ENCODE results near the gene SNTG2. TPM values are rescaled to one million over a fixed set of nuclear protein-coding genes. Genes with fewer than 3 reads are reported as not detected.
A peak's percentile ranks its signal among the peaks of the same experiment; 100 is the strongest.

SNTG2 gene
- total RNA-seq, 1 experiment from 2014 or later: not detected

DNA sequence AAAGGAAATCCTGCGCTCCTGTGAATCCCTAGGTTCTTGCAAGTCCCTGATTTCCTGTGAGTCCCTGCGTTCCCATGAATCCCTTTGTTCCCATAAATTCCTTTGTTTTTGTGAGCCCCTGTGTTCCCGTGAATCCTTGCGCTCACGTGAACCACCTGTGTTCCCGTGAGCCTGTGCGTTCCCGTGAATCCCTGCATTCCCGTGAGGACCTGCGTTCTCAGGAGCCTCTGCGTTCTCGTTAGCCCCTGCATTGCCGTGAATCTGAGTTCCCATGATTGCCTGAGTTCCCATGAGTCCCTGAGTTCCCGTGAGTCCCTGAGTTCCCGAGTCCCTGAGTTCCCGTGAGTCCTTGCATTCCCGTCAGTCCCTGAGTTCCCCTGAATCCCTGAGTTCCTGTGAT lies 71.5 kb downstream of the SNTG2 start:
- BruUV-seq (replicated peaks): no TSS peak
- H3K27ac Mint-ChIP-seq (ENCODE audit: unreplicated experiment): no peak overlapping the region
- no peaks in the 10 kb centered on the region for H3K36me3 Mint-ChIP-seq (ENCODE audit: insufficient read depth, unreplicated experiment)

DNA sequence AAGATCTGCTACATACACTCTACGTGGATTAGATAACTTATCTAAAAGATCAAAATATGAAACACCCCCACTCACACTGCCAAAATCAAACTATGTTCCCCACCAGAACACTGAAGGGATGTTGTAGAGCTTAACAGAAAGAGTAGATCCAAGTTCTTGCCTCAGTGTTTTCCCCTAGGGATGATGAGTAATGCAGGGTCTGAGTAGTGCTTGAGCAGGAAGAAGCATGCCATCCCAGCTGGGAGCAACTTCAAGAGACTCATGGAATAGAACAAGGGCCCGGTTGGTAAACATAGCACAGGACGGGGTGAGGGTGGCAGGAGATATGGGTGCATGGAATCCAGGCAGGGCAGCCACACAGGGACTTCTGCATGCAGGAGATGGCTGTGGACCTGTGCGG lies 74.3 kb downstream of the SNTG2 start:
- BruUV-seq (replicated peaks): no TSS peak
- ChIA-PET POLR2A (no interaction called here), CTCF (no interaction called here)
- H3K4me1 ChIP-seq: no peaks in the 10 kb centered on the region
- H3K4me1 Mint-ChIP-seq (ENCODE audit: low read depth, unreplicated experiment): no peaks in the 10 kb centered on the region
- intact Hi-C loops (cut with micrococcal nuclease; ENCODE audit: unreplicated experiment): no loop called here
- H3K36me3 Mint-ChIP-seq (ENCODE audit: insufficient read depth, unreplicated experiment): no peaks in the 10 kb centered on the region
- no peak overlapping the region for H3K27ac Mint-ChIP-seq (ENCODE audit: unreplicated experiment)
- H3K9me3 ChIP-seq: no peaks in the 10 kb centered on the region
- H3K36me3 ChIP-seq (ENCODE audit: control insufficient read depth, insufficient read depth, low read length): no peaks in the 10 kb centered on the region
- no peak for DNase-seq
- H3K9me3 Mint-ChIP-seq (ENCODE audit: unreplicated experiment): no peaks in the 10 kb centered on the region
- no peak overlapping the region for H3K4me3 ChIP-seq (ENCODE audit: low read depth, low read length)
- H3K27me3 ChIP-seq (replicated peaks; ENCODE audit: control insufficient read depth, insufficient read depth, low read length): no peaks in the 10 kb centered on the region
- peaks cover 8% of the 10 kb centered on the region for H3K27me3 Mint-ChIP-seq (ENCODE audit: insufficient read depth, unreplicated experiment)
- TF ChIP-seq, protein P1, sequence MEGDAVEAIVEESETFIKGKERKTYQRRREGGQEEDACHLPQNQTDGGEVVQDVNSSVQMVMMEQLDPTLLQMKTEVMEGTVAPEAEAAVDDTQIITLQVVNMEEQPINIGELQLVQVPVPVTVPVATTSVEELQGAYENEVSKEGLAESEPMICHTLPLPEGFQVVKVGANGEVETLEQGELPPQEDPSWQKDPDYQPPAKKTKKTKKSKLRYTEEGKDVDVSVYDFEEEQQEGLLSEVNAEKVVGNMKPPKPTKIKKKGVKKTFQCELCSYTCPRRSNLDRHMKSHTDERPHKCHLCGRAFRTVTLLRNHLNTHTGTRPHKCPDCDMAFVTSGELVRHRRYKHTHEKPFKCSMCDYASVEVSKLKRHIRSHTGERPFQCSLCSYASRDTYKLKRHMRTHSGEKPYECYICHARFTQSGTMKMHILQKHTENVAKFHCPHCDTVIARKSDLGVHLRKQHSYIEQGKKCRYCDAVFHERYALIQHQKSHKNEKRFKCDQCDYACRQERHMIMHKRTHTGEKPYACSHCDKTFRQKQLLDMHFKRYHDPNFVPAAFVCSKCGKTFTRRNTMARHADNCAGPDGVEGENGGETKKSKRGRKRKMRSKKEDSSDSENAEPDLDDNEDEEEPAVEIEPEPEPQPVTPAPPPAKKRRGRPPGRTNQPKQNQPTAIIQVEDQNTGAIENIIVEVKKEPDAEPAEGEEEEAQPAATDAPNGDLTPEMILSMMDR (IDR thresholded peaks at IDR 0.05; ENCODE audit: insufficient read depth in 1 of 2, low read depth in 1 of 2, low read length in 1 of 2, severe bottlenecking in 1 of 2, unreplicated experiment in 1 of 2): no peak
- H3K4me3 Mint-ChIP-seq (ENCODE audit: unreplicated experiment): no peak overlapping the region

More for the DNA sequence above, 71.5 kb downstream of the SNTG2 start:
- Histone ChIP-seq H3K36me3 (ENCODE audit: control insufficient read depth, insufficient read depth, low read length) (no peaks in the 10 kb centered on the region), H3K9me3 (no peaks in the 10 kb centered on the region), H3K4me1 (no peaks in the 10 kb centered on the region), H3K27me3 (replicated peaks; ENCODE audit: control insufficient read depth, insufficient read depth, low read length) (no peaks in the 10 kb centered on the region), H3K4me3 (ENCODE audit: low read depth, low read length) (no peak overlapping the region)
- Mint-ChIP-seq H3K4me1 (ENCODE audit: low read depth, unreplicated experiment) (no peaks in the 10 kb centered on the region), H3K4me3 (ENCODE audit: unreplicated experiment) (peak overlapping the region; percentile 54), H3K9me3 (ENCODE audit: unreplicated experiment) (no peaks in the 10 kb centered on the region), H3K27me3 (ENCODE audit: insufficient read depth, unreplicated experiment) (peaks cover 8% of the 10 kb centered on the region)
- ChIA-PET POLR2A (no interaction called here), CTCF (no interaction called here)
- DNase-seq: no peak
- TF ChIP-seq, protein P1 (IDR thresholded peaks at IDR 0.05; ENCODE audit: insufficient read depth in 1 of 2, low read depth in 1 of 2, low read length in 1 of 2, severe bottlenecking in 1 of 2, unreplicated experiment in 1 of 2): no peak
- intact Hi-C loops (cut with micrococcal nuclease; ENCODE audit: unreplicated experiment): no loop called here

DNA sequence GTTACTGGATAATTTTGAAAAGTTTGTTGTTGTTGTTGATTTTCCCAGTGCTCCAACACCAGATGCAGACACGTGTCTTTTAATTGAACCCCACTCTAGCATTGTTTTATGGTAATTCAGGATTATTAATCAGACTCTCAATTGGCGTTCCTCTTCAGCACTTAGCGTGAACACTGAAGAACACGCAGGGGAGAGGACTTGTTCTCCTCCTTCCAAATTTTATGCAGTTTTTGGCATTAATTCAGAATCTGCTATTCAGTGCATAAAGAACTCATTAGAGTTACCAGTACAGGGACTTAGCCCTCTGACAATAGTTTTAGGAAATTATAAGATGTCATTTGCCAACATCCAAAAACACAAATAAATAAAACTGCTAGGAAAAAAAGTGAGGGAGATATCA lies 75.5 kb downstream of the SNTG2 start:
- intact Hi-C loops (cut with micrococcal nuclease; ENCODE audit: unreplicated experiment): no loop called here
- Mint-ChIP-seq H3K4me1 (ENCODE audit: low read depth, unreplicated experiment) (no peaks in the 10 kb centered on the region), H3K27ac (ENCODE audit: unreplicated experiment) (no peak overlapping the region), H3K27me3 (ENCODE audit: insufficient read depth, unreplicated experiment) (peaks cover 8% of the 10 kb centered on the region), H3K4me3 (ENCODE audit: unreplicated experiment) (no peak overlapping the region), H3K9me3 (ENCODE audit: unreplicated experiment) (no peaks in the 10 kb centered on the region), H3K36me3 (ENCODE audit: insufficient read depth, unreplicated experiment) (no peaks in the 10 kb centered on the region)
- ChIA-PET CTCF (no interaction called here), POLR2A (no interaction called here)
- Histone ChIP-seq H3K9me3 (no peaks in the 10 kb centered on the region), H3K27me3 (replicated peaks; ENCODE audit: control insufficient read depth, insufficient read depth, low read length) (no peaks in the 10 kb centered on the region), H3K4me1 (no peaks in the 10 kb centered on the region), H3K36me3 (ENCODE audit: control insufficient read depth, insufficient read depth, low read length) (no peaks in the 10 kb centered on the region), H3K4me3 (ENCODE audit: low read depth, low read length) (no peak overlapping the region)
- TF ChIP-seq, protein P1 (IDR thresholded peaks at IDR 0.05; ENCODE audit: insufficient read depth in 1 of 2, low read depth in 1 of 2, low read length in 1 of 2, severe bottlenecking in 1 of 2, unreplicated experiment in 1 of 2): no peak
- no TSS peak for BruUV-seq (replicated peaks)
- DNase-seq: no peak
